Neural cell (in vitro differentiated cells): ENCODE data around the gene GRID1. TPM values are rescaled to one million over a fixed set of nuclear protein-coding genes. Genes with fewer than 3 reads are reported as not detected.

Source experiments
- H2AFZ ChIP-seq: fragments of 200-600, 300-800 bp; sonication (generic), shearing (Covaris generic); 2 replicates; pipeline ENCODE4 v1.6.0; 2014; ENCODE audit warnings: low read depth, mild to moderate bottlenecking, antibody characterized with exemption, low read length, moderate library complexity
- H3F3A ChIP-seq: fragments of 200-600 bp; shearing (Covaris generic); 2 replicates; pipeline ENCODE4 v1.6.1; 2016; ENCODE audit warnings: mild to moderate bottlenecking, moderate library complexity, mixed read lengths, antibody characterized with exemption, low read length; ENCODE audit not compliant: insufficient read depth, poor library complexity, severe bottlenecking
- H3K27ac ChIP-seq: fragments of 200-600, 300-800 bp; sonication (generic), shearing (Covaris generic); 2 replicates; pipeline ENCODE4 v1.5.1; 2014; ENCODE audit warnings: mild to moderate bottlenecking, low read length, moderate library complexity
- H3K27me3 ChIP-seq: fragments of 300-800, 200-600 bp; sonication (generic), shearing (Covaris generic); 2 replicates; pipeline ENCODE4 v1.6.0; 2014; ENCODE audit warnings: mild to moderate bottlenecking, low read depth, low read length, moderate library complexity; ENCODE audit not compliant: insufficient read depth
- H3K36me3 ChIP-seq: fragments of 300-800, 200-600 bp; sonication (generic), shearing (Covaris generic); 2 replicates; pipeline ENCODE4 v1.5.1; 2014; ENCODE audit warnings: mild to moderate bottlenecking, antibody characterized with exemption, low read length, moderate library complexity; ENCODE audit not compliant: insufficient read depth
- H3K4me2 ChIP-seq: fragments of 300-800, 200-600 bp; sonication (generic), shearing (Covaris generic); 2 replicates; pipeline ENCODE4 v1.6.0; 2014; ENCODE audit warnings: mild to moderate bottlenecking, low read length
- H3K4me3 ChIP-seq: fragments of 300-800, 200-600 bp; sonication (generic), shearing (Covaris generic); 2 replicates; pipeline ENCODE4 v1.5.1; 2014; ENCODE audit warnings: mild to moderate bottlenecking, low read length, moderate library complexity
- H3K79me2 ChIP-seq: fragments of 200-600 bp; shearing (Covaris generic); replicated peaks from 2 replicates; pipeline ENCODE4 v1.6.0; 2014; ENCODE audit warnings: mild to moderate bottlenecking, low read length, moderate library complexity; ENCODE audit not compliant: insufficient read depth
- H3K9ac ChIP-seq: fragments of 300-800, 200-600 bp; sonication (generic), shearing (Covaris generic); 2 replicates; pipeline ENCODE4 v1.6.1; 2016; ENCODE audit warnings: mild to moderate bottlenecking, low read length, mixed read lengths
- H3K9me2 ChIP-seq: fragments of 200-600 bp; shearing (Covaris generic); 2 replicates; pipeline ENCODE4 v1.6.1; 2016; ENCODE audit warnings: mild to moderate bottlenecking, low read length, mixed read lengths; ENCODE audit not compliant: insufficient read depth
- H3K9me3 ChIP-seq: fragments of 200-600, 300-800 bp; sonication (generic), shearing (Covaris generic); 2 replicates; pipeline ENCODE4 v1.6.1; 2016; ENCODE audit warnings: mild to moderate bottlenecking, mixed run types, low read length, moderate library complexity, mixed read lengths
- H4K20me1 ChIP-seq: fragments of 200-600 bp; shearing (Covaris generic); 2 replicates; pipeline ENCODE4 v1.6.1; 2016; ENCODE audit warnings: mild to moderate bottlenecking, mixed run types; ENCODE audit not compliant: insufficient read depth
- EP300 ChIP-seq: fragments of 450-650 bp; conservative IDR thresholded peaks from 2 replicates; pipeline ENCODE4 v1.6.1; 2014; ENCODE audit warnings: antibody characterized with exemption, mild to moderate bottlenecking, moderate library complexity; ENCODE audit not compliant: poor library complexity, severe bottlenecking
- EZH2 ChIP-seq: fragments of 200-600, 300-800 bp; shearing (Covaris generic), sonication (generic); IDR thresholded peaks from 2 replicates; pipeline ENCODE4 v1.6.1; 2014; ENCODE audit warnings: antibody characterized with exemption, low read length, borderline replicate concordance, mild to moderate bottlenecking; ENCODE audit not compliant: insufficient read depth, poor library complexity, severe bottlenecking
- MXI1 ChIP-seq: fragments of 450-650 bp; conservative IDR thresholded peaks from 2 replicates; pipeline ENCODE4 v1.6.1; 2014; ENCODE audit warnings: antibody characterized with exemption, mild to moderate bottlenecking; ENCODE audit not compliant: poor library complexity, severe bottlenecking
- POLR2AphosphoS5 ChIP-seq: IDR thresholded peaks from 2 replicates; pipeline ENCODE4 v1.6.1; 2012
- RAD21 ChIP-seq: fragments of 450-650 bp; conservative IDR thresholded peaks from 2 replicates; pipeline ENCODE4 v1.6.1; 2014; ENCODE audit warnings: antibody characterized with exemption, mild to moderate bottlenecking, moderate library complexity
- SMC3 ChIP-seq: fragments of 450-650 bp; conservative IDR thresholded peaks from 2 replicates; pipeline ENCODE4 v1.6.1; 2014; ENCODE audit warnings: antibody characterized with exemption, mild to moderate bottlenecking, moderate library complexity; ENCODE audit not compliant: poor library complexity
- TAF1 ChIP-seq: IDR thresholded peaks from 2 replicates; pipeline ENCODE4 v1.6.1; 2012; ENCODE audit warnings: low read depth
- polyA plus RNA-seq: library from polyadenylated mRNA; depleted of rRNA; stranded (reverse); fragments of >200 nt; gene quantifications from 2 replicates; pipeline ENCODE4 v1.2.3, GENCODE V29; 2014
- TF ChIP-seq, protein P1 (sequence below): IDR thresholded peaks from 2 replicates; pipeline ENCODE4 v1.6.1; 2012; ENCODE audit warnings: borderline replicate concordance
- TF ChIP-seq, protein P2 (sequence below): fragments of 450-650 bp; IDR thresholded peaks from 2 replicates; pipeline ENCODE4 v1.5.1; 2014; ENCODE audit warnings: antibody characterized with exemption, mild to moderate bottlenecking, moderate library complexity; ENCODE audit not compliant: poor library complexity, severe bottlenecking

GRID1 gene
- polyA plus RNA-seq, 1 donor from 2014 or later, result 7.3 TPM

DNA sequence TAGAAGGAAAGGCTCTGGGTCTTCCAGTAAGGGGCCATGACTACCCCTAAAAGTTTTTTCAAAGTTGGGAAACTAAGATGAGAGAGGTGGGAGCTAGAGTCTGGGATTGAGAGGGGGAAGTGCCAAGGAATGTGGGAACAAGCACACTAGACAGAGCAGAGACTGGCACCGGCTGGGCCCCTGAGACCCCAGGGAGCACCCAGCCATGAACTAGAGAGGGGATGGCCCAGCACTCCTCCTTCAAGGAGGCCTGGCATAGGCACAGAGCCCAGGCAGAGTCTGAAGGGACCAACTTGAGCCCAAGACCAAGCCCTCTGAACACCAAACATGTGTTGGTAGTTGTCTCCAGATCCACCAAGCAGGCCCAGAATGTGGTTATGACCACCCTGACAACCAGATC lies 119.0 kb downstream of the GRID1 start:
- Histone ChIP-seq H3K9me3 (no peaks in the 10 kb centered on the region), H3K4me2 (no peak overlapping the region), H3K9me2 (no peaks in the 10 kb centered on the region), H3K27me3 (no peaks in the 10 kb centered on the region), H3K36me3 (no peaks in the 10 kb centered on the region), H4K20me1 (no peaks in the 10 kb centered on the region), H3K4me3 (no peak overlapping the region), H3F3A (no peaks in the 10 kb centered on the region), H2AFZ (no peak overlapping the region), H3K9ac (no peak overlapping the region), H3K27ac (no peak overlapping the region), H3K79me2 (no peaks in the 10 kb centered on the region)
- TF ChIP-seq EP300, result no peak
- no peak for TF ChIP-seq RAD21
- TF ChIP-seq POLR2AphosphoS5, result no peak
- TF ChIP-seq TAF1, result no peak
- TF ChIP-seq, protein P1, sequence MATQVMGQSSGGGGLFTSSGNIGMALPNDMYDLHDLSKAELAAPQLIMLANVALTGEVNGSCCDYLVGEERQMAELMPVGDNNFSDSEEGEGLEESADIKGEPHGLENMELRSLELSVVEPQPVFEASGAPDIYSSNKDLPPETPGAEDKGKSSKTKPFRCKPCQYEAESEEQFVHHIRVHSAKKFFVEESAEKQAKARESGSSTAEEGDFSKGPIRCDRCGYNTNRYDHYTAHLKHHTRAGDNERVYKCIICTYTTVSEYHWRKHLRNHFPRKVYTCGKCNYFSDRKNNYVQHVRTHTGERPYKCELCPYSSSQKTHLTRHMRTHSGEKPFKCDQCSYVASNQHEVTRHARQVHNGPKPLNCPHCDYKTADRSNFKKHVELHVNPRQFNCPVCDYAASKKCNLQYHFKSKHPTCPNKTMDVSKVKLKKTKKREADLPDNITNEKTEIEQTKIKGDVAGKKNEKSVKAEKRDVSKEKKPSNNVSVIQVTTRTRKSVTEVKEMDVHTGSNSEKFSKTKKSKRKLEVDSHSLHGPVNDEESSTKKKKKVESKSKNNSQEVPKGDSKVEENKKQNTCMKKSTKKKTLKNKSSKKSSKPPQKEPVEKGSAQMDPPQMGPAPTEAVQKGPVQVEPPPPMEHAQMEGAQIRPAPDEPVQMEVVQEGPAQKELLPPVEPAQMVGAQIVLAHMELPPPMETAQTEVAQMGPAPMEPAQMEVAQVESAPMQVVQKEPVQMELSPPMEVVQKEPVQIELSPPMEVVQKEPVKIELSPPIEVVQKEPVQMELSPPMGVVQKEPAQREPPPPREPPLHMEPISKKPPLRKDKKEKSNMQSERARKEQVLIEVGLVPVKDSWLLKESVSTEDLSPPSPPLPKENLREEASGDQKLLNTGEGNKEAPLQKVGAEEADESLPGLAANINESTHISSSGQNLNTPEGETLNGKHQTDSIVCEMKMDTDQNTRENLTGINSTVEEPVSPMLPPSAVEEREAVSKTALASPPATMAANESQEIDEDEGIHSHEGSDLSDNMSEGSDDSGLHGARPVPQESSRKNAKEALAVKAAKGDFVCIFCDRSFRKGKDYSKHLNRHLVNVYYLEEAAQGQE, result no peak
- TF ChIP-seq, protein P2, sequence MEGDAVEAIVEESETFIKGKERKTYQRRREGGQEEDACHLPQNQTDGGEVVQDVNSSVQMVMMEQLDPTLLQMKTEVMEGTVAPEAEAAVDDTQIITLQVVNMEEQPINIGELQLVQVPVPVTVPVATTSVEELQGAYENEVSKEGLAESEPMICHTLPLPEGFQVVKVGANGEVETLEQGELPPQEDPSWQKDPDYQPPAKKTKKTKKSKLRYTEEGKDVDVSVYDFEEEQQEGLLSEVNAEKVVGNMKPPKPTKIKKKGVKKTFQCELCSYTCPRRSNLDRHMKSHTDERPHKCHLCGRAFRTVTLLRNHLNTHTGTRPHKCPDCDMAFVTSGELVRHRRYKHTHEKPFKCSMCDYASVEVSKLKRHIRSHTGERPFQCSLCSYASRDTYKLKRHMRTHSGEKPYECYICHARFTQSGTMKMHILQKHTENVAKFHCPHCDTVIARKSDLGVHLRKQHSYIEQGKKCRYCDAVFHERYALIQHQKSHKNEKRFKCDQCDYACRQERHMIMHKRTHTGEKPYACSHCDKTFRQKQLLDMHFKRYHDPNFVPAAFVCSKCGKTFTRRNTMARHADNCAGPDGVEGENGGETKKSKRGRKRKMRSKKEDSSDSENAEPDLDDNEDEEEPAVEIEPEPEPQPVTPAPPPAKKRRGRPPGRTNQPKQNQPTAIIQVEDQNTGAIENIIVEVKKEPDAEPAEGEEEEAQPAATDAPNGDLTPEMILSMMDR, result no peak
- no peak for TF ChIP-seq SMC3
- TF ChIP-seq MXI1, result no peak
- TF ChIP-seq EZH2, result no peak

DNA sequence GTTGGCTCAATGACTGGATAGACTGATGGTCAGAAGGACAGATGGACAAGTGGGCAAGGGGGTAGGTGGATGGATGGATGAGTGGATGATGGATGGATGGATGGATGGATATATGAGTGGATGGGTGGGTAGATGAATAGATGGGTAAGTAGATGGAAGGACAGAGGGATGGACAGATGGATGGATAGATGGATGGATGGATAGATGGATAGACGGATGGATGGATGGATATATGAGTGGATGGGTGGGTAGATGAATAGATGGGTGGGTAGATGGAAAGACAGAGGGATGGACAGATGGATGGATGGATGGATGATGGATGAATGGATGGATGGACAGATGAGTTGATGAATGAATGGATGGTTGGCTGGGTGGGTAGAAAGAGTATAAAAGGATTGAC lies 119.5 kb downstream of the GRID1 start:
- Histone ChIP-seq H4K20me1 (no peaks in the 10 kb centered on the region), H3K4me3 (no peak overlapping the region), H3K27ac (no peak overlapping the region), H3K9me2 (no peaks in the 10 kb centered on the region), H3K79me2 (no peaks in the 10 kb centered on the region), H3K9ac (no peak overlapping the region), H3K27me3 (no peaks in the 10 kb centered on the region), H3F3A (no peaks in the 10 kb centered on the region), H3K36me3 (no peaks in the 10 kb centered on the region), H3K4me2 (no peak overlapping the region), H3K9me3 (no peaks in the 10 kb centered on the region), H2AFZ (no peak overlapping the region)
- no peak for TF ChIP-seq TAF1
- TF ChIP-seq EZH2, result no peak
- TF ChIP-seq, protein P2, result no peak
